GM19351 (cell line): ENCODE data around the gene TLK1.
"Not testable (repeated sequence)": the region's sequence is repeated elsewhere in the genome, so short reads cannot be mapped to it uniquely, and the experiment has no call there.

ENCODE experiments used
- ATAC-seq: cut with Tn5 transposase; IDR thresholded peaks from one replicate; pipeline ENCODE4 v1.9.1; 2021; ENCODE audit warnings: mild to moderate bottlenecking, moderate library complexity; ENCODE audit not compliant: unreplicated experiment

Gene TLK1

DNA sequence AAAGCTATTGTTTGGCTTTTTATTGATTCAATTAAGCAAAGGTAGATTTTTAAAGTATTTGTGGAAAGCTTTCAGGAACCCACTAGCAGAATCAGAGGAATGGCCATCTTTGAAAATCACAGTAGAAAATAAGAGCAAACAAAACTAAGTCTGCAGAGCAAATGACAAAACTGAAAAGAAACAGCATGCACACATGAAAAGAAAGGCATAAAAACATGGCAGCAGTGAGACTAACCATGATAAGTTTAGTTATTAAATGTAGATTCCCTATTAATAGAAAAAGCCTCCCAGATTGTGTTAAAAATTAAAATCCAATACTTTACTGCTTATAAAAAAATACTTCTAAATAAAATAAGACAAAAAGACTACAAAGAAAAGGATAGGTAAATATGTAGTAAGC is 9.1 kb upstream of the TLK1 start:
- no peak for ATAC-seq

DNA sequence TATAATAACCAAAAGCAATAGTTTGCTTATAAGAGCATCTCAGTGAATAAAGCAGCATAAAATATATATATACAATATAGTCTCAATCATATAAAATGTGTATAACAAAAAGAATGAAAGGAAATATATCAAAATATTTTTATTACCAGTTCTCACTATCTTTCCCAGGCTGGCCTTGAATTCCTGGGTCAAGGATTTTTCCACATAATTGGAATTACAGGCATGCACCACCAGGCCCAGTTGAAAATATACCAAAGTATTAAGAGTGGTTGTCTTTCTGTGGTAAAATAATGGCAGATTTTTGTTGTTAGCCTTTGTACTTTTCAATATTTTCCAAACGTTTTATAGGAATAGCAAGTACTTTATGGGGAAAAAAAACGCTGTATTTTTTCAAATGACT is 8.6 kb upstream of the TLK1 start:
- no peak for ATAC-seq

DNA sequence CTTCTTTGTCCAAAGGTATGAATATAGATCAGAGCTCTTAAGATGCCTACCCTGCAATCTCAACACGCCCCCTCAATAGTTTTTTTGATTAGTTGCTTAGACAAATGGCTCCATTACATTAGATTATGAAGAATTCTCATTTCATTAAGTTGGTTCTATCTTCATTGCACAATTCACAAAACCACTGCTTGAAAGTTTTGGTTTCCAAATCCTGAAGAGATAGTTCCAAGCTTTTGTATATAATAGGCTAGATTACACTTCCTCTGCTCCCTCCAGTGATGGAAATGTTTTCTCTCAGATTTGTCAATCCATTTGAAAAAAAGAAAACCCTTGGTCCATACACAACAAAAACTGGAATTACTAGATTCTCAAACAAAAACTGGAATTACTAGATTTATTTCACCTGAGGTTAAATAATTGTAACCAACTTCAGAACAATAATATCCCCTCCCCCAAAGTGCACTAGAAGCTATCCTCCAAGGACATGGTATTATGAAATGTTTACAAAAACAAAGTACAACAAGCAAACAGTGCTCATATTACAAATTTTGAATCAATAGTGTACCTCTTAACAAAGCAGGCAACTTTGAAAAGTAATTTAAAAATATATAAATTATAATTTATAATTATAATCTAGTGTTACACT is 6.8 kb upstream of the TLK1 start:
- no peak for ATAC-seq

DNA sequence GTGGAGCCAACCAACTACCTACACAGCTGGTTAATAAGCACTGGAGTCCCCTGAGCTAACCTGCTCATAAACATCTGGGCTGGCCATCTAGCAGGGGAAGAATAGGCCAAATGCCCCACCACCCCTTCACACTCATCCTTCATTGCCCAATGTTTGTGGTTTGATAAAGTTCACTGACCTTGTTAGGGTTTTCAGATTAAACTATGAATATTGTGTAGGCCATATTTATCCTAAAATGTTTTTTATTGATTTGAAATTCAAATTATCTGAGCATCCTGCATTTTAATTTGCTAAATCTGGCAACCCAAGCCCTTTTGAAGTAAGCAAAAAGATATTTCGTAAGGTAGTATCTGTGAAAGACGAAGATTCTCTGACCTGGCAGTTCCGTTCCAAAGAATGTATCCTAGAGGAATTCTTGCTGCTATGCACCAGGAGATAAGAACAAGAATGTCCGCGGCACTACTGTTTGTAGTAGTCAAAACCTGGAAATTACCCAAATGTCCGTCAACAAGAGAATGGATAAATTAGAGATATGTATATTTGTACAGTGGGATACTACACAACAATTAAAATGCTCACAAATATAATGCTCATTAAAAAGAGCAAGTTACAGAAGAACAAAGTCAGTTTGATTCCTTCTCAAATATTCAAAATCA is 5.8 kb upstream of the TLK1 start:
- no peak for ATAC-seq

DNA sequence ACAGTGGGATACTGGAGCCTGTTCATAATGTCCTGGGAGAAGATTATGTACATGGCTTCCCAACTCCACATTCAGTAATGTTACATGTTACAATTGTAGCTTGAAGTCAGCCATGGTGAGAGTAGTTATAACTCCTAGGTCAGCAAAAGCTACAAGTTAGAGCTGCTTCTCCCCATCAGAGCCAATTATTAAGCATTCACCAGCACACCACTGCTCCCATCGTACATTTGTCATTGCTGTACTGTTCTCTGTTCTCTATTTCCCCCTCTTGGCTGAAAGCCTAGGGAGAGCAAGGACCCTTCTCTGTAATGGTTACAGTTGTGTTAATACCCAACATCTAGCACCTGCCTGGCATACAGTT is 5.3 kb upstream of the TLK1 start:
- ATAC-seq, result no peak

DNA sequence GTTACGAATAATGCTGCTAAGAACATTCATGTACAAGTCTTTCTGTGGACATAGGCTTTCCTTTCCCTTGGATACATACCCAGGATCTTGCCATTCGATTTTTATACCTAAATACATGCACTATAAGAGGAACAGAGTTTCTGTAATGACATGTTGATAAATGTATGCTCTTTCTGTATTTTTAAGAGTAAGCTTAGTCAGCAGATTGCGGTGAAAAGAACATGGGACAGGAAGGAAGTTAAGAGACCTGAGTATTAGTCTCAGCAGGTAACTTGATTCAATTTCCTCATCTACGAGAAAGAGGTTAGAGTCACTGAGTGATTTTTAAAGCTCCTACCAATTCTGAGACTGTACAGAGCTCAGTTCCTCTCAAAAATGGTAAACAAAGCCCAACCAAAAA is 2.6 kb upstream of the TLK1 start:
- no peak for ATAC-seq

DNA sequence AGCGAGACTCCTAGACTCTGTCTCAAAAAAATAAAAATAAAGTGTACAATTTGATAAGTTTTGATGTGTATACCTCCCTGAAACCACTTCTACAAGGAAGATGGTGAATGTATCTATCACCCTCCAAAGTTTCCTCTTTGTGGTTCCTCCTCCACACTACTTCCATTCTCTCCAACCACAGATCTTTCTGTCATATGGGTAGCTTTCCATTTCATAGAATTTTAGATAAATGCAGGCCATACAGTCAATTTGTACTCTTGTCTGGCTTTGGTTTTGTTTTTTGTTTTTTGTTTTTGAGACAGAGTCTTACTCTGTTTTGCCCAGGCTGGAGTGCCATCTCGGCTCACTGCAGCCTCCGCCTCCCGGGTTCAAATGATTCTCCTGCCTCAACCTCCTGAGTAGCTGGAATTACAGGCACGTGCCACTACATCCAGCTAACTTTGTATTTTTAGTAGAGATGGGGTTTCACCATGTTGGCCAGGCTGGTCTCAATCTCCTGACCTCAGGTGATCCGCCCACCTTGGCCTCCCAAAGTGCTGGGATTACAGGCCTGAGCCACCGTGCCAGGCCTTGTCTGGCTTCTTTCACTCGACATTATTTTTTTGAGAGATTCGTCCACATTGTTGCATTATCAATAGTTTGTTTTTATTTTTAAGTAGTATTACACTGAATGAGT is 2.0 kb upstream of the TLK1 start:
- ATAC-seq, result not testable (repeated sequence)

DNA sequence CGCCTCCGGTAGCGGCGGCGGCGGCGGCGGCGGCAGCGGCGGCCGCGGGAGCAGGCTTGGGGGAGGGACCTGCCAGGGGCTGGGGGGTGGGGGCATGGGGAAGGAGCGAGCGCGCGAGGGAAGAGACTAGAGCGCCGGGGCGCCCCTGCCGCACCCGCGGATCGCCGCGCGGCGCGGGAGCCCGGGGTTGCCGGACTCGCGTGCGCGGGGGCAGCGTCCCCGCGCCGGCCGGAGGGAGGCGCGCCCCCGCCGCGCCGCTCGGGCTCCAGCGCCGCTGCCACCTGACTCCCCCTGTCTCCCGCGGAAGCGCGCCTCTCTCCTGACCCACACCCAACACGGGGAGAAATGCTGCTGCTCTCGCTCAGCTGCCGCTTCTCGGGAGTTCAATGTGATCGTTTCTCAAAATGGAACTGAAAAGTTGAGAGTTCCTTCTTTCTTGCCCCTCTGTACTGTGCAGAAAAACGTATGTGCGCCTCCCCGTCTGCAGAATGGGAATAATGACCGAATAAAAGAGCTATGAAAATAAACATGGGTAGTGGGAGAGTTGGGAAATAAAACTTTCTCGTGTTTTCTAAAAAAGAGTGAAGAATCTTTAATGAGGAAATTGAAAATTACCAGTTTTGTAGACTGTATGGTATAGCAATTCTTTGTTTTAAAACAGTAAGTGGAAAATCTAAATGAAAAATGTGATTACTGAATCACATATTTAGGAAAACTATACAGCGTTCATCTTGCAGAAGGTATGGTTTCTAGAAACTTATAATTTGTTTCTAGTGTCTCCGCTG is 455 bp upstream of the TLK1 start:
- peak; percentile 44 for ATAC-seq

DNA sequence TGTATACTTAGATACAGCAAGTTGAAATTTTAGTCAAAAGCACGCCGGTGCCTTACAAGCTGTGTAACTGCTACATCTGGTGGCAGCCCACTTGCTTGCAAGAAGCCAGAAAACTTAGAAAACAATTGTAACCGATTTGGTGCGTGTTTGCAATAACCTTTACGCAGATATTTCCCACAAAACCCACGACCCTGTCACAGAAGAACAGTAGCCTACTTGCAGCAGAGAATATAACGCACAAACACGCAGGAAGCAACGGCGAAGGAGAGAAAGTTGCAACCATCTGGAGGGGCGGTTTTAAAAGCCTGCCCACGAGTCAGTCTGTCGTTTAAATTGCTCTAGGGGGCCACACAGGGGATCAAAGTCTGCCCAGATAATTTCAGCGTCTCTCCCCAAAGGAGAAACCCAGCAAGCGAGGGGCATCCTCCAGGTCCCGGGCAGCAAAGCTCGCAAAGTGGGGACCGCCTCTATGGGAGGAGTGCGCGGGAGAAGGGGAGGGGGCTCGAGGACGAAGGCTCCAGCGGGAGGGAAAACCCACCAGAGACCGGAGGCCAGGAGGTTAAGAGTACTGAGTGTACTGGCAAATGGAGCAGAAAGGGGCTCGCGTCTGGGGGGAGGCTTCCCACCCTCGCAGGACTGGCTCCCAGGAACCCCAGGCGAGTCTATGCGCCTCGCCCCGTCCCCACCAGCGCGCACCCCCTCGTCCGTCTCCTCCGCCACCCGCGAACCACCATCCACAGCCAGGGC is 1.1 kb downstream of the TLK1 start:
- peak; percentile 15 for ATAC-seq

DNA sequence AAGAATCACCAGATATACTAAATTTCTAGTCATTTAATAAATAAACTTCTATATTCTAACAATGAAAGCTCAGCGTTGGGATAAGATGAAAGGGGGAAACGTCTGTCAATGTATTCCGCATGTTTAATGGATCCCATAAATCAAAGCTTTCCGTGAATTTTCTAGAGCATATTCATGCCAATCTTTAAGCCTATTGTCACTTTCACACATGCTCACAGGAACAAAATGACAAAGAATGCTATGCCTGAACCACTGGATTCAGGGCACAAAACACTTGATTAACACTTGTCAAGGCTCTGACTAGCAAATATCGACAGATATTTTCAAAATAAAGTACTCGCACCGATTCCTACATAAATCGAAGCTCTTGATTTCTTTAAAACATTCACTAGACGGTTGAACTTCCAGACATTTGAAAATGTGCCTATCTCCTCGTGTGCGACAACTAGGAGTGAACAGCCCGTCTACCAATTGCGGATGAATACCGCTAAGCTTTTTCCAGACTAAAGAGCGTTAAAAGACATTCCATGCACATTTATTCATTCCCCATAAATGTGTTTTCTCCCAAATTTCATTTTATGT is 1.8 kb downstream of the TLK1 start:
- ATAC-seq, result no peak

DNA sequence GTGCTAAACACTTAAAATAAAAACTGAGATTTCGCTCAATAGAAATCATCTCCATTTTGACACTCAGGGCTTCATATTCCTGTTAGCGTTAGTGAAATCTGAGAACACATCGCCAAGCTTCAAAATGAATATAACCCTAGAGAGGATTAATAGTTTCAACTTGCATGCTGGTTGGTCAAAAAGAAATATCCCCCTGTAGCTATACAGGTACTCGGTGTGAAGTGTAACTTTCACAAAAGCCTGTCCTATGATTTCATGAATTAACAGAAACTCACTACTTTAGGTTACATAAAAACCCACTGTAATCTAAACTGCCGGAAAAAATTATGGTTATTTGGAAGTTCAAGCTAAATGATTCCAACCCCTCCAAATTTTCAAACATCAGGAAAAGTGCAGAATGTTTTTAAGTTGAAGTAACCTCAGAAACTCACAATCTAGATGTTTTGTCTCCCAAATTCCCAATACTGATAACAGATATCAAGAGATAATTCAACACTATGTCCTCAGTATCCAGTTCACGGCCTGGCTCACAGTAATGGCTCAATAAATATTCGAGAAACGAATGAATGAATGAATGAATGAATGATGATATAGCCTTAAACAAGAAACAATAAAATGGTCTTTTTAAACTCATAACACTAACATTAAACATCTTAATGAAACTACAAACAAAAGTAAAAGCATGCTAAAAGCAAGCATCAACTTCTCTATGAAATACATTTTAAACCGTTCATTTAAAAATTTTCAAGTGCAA is 2.5 kb downstream of the TLK1 start:
- no peak for ATAC-seq

DNA sequence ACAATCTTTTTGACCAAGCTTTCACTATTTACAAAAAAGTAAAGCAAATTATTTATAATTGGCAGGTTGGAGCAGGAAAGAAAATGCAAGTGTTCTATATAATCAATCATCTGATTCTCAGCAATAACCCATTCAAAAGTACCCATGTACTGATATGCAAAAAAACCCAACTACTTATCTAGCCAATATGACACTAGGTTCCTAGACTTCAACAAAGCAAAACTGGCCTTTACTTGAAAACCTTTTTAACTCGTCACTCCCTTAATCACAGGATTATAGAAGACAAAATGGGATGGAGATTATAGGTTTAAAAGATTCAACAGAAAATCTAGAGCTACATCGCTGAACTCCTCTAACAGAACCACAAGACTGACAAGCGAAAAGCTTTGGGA is 3.6 kb downstream of the TLK1 start:
- no peak for ATAC-seq

DNA sequence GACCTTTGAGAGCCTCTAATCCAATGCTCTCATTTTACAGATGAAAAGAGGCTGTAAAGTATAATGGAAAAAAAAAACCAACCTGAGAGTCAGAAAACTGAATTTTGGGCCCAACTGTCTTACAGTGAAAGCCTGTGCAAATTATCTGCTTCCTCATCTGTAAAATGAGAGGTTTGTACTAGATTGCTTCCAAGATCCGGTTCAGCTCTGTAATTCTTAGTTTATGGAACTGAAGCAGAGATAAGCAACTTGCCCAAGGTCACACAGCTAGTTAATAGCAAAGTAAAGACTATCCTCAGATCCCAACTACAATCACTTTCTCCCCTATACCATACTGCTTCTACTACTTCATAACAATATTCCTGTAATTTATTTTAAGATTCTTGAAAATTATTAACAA is 6.3 kb downstream of the TLK1 start:
- ATAC-seq, result no peak

DNA sequence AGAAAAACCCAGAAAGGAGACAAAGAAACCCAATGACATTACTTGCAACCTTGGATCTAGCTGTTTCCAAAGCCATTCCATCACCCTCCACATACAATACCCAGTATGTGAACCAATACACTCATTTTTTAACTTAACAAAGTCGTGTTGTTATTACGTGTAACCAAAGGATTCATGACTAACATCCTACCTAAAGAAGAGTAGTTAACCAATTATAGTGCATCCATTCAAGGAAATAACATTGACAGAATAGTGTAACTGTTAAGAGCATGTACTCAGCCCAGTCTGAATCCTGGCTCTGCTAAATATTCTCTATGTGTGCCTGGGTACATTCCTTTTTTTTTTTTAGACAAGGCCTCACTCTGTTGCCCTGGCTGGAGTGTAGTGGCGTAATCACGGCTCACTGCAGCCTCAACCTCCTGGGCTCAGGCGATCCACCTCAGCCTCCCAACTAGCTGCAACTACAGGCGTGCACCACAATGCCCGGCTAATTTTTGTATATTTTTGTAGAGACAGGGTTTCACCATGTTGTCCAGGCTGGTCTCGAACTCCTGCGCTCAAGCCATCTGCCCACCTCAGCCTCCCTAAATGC is 9.9 kb downstream of the TLK1 start:
- no peak for ATAC-seq

DNA sequence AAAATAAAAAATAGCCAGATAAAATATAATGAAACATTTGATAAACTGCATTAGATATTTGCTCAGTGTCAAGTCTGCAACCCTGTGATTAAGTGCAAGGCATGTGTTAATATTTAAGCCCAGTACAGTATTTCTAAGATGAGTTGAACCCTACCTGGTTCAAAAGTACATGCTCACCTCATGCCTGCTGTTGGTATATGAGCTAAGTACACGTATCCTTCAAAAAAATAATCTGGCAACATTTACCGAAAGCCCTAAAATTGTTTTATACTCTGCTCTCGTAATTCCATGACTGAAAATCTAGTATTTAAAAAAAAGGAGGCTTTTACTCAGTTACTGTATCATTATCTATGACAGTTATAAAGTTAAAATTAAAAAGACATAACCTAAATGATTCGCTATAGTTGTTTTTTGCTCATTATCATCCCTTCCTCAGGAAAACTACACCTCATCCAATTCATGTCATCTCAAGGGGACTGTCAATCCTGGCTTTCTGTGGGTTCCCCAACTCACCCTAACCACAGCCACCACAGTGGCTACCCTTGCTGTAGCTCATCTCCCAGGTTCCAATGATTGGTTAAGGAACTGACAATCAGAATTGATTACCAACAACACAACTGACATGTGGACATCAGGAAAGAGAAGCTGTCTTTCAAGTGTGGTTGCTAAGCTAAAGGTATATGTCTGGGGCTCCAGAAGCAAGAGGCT is 10.6 kb downstream of the TLK1 start:
- no peak for ATAC-seq

DNA sequence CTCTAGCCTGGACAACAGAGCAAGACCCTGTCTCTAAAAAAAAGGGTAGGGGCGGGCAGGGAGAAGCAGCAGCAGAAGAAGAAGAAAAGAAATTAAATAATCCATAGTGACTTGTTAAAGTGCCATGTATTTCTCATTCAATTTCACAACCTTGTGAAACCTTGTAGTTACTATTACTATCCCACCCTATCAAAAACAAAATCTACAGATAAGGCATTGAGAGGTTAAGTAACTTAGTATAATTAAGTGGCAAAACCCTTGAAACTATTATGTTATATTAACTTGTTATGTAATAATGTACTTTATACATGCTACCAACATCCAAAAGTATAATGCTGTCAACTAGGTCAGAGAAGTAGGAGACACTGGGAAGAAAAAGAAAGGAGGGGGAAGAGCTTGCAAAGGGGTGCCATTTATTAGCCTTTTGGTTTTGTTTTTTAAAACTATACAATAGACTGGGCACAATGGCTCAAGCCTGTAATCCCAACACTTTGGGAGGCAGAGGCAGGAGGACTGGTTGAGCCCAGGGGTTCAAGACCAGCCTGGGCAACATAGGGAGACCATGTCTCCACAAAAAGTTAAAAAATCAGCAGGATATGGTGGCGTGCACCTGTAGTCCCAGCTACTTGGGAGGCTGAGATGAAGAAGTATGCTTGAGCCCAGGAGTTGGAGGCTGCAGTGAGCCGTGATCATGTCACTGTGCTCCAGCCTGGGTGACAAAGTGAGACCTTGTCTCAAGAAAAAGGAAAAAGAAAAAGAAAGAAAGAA is 11.3 kb downstream of the TLK1 start:
- no peak for ATAC-seq

DNA sequence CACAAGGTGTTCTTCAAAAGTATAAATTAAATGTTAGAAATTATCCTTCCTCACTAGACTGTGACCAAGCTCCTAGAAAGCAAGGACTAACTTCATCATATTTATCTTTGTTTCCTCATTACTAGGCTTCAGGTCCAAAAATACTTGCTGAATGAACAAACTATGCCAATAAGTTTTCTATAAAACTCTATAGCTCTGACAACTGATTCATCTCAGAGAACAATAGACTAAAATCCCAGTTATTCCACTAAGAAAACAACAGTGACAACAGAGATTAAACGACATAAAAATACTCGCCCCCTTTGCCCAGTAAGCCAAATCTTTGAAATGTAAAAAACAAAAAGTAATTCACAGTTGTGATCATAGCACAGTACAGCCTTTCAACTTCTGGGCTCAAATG is 13.6 kb downstream of the TLK1 start:
- ATAC-seq, result no peak

DNA sequence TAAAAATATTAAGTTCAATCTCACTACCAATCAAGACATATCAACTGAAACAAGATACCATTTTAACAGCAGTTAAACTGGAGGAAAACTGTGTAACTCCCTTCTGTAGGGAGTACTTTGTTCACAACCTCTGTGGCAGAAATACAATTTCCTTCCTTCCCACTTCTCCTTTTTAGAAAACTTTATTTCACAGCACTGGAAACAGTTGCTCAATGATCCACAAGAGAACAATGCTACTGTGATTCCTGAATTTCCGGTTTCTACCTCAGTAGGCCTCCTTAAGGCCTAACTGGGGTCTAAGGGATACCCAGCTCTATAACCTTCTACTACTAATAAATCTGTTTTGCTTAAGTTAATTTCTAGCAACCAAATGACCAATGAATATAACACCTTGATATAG is 14.1 kb downstream of the TLK1 start:
- no peak for ATAC-seq
